HepG2 (cell line): ENCODE measurements around the gene ELL.

Experiments
- CTCF ChIP-seq: sonication (generic); formaldehyde crosslinking; IDR thresholded peaks from 2 replicates; pipeline ENCODE4 v1.5.0; 2020; ENCODE audit warnings: mild to moderate bottlenecking, missing genetic modification reagents, moderate library complexity
- GABPA ChIP-seq, 2 experiments: IDR thresholded peaks; 2 replicates each; pipeline ENCODE4 v1.6.1; 2011 to 2016; ENCODE audit warnings: low read depth in 2 of 2, low read length in 1 of 2, missing biosample characterization in 1 of 2, missing genetic modification characterization in 1 of 2
- ZSCAN29 ChIP-seq: sonication (generic); formaldehyde crosslinking; conservative IDR thresholded peaks from 2 replicates; pipeline ENCODE4 v1.4.0; 2020; ENCODE audit warnings: mild to moderate bottlenecking, missing genetic modification reagents

DNA sequence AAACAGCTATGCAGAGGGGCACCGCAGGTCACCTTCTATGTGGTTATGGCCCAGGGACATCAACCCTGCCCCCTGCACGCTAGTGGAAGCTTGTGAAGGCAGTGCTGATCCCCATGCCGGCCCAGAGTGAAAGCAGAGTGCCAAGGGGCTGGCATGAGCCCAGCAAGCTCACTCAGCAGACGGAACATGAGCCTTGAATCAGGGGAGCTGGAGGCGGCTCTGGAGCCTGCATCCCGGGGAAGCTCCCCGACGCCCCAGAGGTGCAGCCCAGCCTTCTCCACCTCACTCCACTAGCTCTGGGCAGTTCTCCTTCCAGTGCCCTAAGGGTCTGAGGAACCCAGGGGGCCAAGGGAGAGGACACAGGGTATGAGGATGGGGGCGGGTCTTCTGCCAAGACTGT is 64.9 kb downstream of the ELL start:
- TF ChIP-seq ZSCAN29 (CRISPR knock-in tag) (no peak), CTCF (CRISPR knock-in tag) (no peak), GABPA (IDR thresholded peaks at IDR 0.05; ENCODE audit: low read depth, low read length) (no peak), GABPA (CRISPR knock-in tag; IDR thresholded peaks at IDR 0.05; ENCODE audit: low read depth) (no peak)
